Neural cell (in vitro differentiated cells): ENCODE results near the gene SSC5D.

Experiments
- EP300 ChIP-seq: fragments of 450-650 bp; conservative IDR thresholded peaks from 2 replicates; pipeline ENCODE4 v1.6.1; 2014; ENCODE audit warnings: antibody characterized with exemption, mild to moderate bottlenecking, moderate library complexity; ENCODE audit not compliant: poor library complexity, severe bottlenecking
- EZH2 ChIP-seq: fragments of 200-600, 300-800 bp; shearing (Covaris generic), sonication (generic); IDR thresholded peaks from 2 replicates; pipeline ENCODE4 v1.6.1; 2014; ENCODE audit warnings: antibody characterized with exemption, low read length, borderline replicate concordance, mild to moderate bottlenecking; ENCODE audit not compliant: insufficient read depth, poor library complexity, severe bottlenecking
- MXI1 ChIP-seq: fragments of 450-650 bp; conservative IDR thresholded peaks from 2 replicates; pipeline ENCODE4 v1.6.1; 2014; ENCODE audit warnings: antibody characterized with exemption, mild to moderate bottlenecking; ENCODE audit not compliant: poor library complexity, severe bottlenecking
- POLR2AphosphoS5 ChIP-seq: IDR thresholded peaks from 2 replicates; pipeline ENCODE4 v1.6.1; 2012
- RAD21 ChIP-seq: fragments of 450-650 bp; conservative IDR thresholded peaks from 2 replicates; pipeline ENCODE4 v1.6.1; 2014; ENCODE audit warnings: antibody characterized with exemption, mild to moderate bottlenecking, moderate library complexity
- REST ChIP-seq: IDR thresholded peaks from 2 replicates; pipeline ENCODE4 v1.6.1; 2012; ENCODE audit warnings: borderline replicate concordance
- SMC3 ChIP-seq: fragments of 450-650 bp; conservative IDR thresholded peaks from 2 replicates; pipeline ENCODE4 v1.6.1; 2014; ENCODE audit warnings: antibody characterized with exemption, mild to moderate bottlenecking, moderate library complexity; ENCODE audit not compliant: poor library complexity
- TAF1 ChIP-seq: IDR thresholded peaks from 2 replicates; pipeline ENCODE4 v1.6.1; 2012; ENCODE audit warnings: low read depth
- TF ChIP-seq, protein P1 (sequence below): fragments of 450-650 bp; IDR thresholded peaks from 2 replicates; pipeline ENCODE4 v1.5.1; 2014; ENCODE audit warnings: antibody characterized with exemption, mild to moderate bottlenecking, moderate library complexity; ENCODE audit not compliant: poor library complexity, severe bottlenecking

DNA sequence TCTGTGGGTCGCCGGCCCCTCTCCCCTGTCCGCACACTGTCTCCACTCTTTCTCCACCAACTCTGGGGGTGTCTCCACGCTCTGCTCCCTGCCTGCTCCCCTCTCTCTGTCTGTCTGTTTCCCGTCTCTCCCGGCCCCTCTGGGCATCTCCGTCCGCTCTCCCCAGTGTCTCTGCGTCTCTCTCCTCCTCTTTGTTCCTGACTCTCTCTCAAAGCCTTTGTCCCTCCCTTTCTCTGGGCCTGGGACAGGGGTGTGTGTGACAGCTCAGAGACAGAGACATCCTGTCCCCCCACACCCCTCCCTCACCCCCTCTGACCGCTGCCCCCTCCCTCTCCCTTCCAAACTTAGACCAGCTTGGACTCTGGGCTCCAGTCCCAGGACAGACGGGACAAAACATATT, 57.8 kb downstream of the SSC5D start:
- TF ChIP-seq REST = no peak
- TF ChIP-seq, protein P1, sequence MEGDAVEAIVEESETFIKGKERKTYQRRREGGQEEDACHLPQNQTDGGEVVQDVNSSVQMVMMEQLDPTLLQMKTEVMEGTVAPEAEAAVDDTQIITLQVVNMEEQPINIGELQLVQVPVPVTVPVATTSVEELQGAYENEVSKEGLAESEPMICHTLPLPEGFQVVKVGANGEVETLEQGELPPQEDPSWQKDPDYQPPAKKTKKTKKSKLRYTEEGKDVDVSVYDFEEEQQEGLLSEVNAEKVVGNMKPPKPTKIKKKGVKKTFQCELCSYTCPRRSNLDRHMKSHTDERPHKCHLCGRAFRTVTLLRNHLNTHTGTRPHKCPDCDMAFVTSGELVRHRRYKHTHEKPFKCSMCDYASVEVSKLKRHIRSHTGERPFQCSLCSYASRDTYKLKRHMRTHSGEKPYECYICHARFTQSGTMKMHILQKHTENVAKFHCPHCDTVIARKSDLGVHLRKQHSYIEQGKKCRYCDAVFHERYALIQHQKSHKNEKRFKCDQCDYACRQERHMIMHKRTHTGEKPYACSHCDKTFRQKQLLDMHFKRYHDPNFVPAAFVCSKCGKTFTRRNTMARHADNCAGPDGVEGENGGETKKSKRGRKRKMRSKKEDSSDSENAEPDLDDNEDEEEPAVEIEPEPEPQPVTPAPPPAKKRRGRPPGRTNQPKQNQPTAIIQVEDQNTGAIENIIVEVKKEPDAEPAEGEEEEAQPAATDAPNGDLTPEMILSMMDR = no peak
- no peak for TF ChIP-seq EP300
- no peak for TF ChIP-seq POLR2AphosphoS5
- TF ChIP-seq EZH2 = no peak
- no peak for TF ChIP-seq SMC3
- no peak for TF ChIP-seq TAF1
- TF ChIP-seq MXI1 = no peak
- TF ChIP-seq RAD21 = no peak
